M059J (cell line): ENCODE results near the gene SNRK. TPM values are rescaled to one million over a fixed set of nuclear protein-coding genes. Genes with fewer than 3 reads are reported as not detected.
A peak's percentile ranks its signal among the peaks of the same experiment; 100 is the strongest.

Experiments used
- DNase-seq: peaks from one replicate; pipeline ENCODE4 v3.0.0-alpha.2; 2012; ENCODE audit warnings: low read depth
- total RNA-seq: library from RNA; depleted of rRNA; stranded (reverse); fragments of >200 nt; shearing (Covaris generic); gene quantifications from 2 replicates; pipeline ENCODE4 v1.2.3, GENCODE V29; 2014; rRNA removed

Gene SNRK
- total RNA-seq, 1 experiment from 2014 or later, result 13.6 TPM

- DNase-seq, result no peak
These were observed 85.2 kb downstream of the SNRK start for GRCh38 chr3:43371494-43371893.

GRCh38 chr3:43372007-43372740 is 85.8 kb downstream of the SNRK start:
- no peak for DNase-seq

GRCh38 chr3:43372809-43373559 is 86.6 kb downstream of the SNRK start:
- no peak for DNase-seq

GRCh38 chr3:43373560-43373928 is 87.2 kb downstream of the SNRK start:
- DNase-seq, result no peak

- peak; percentile 34 for DNase-seq
These were observed 92.0 kb downstream of the SNRK start for GRCh38 chr3:43378066-43378935.

GRCh38 chr3:43379343-43379742 is 93.0 kb downstream of the SNRK start:
- no peak for DNase-seq

- no peak for DNase-seq
These were observed 101.8 kb downstream of the SNRK start for GRCh38 chr3:43388175-43388574.

- no peak for DNase-seq
These were observed 102.6 kb downstream of the SNRK start for GRCh38 chr3:43388915-43389314.

- peak; percentile 90 for DNase-seq
These were observed 103.3 kb downstream of the SNRK start for GRCh38 chr3:43389388-43390254.

GRCh38 chr3:43390255-43390588 is 103.9 kb downstream of the SNRK start:
- DNase-seq, result no peak

GRCh38 chr3:43391621-43392020 is 105.3 kb downstream of the SNRK start:
- no peak for DNase-seq

- DNase-seq, result peak; percentile 64
These were observed 107.8 kb downstream of the SNRK start for GRCh38 chr3:43394041-43394554.

- DNase-seq, result no peak
These were observed 112.7 kb downstream of the SNRK start for GRCh38 chr3:43399034-43399433.

GRCh38 chr3:43400167-43400566 is 113.8 kb downstream of the SNRK start:
- no peak for DNase-seq

Other genes with a start within 250 kb of the SNRK start
- 17.1 and 24.4 TPM in 2 replicates for gene POMGNT2, start 180.5 kb upstream of the SNRK start, total RNA-seq